Mesothelial cell of epicardium (in vitro differentiated cells): ENCODE data around the gene CLIC6. TPM values are rescaled to one million over a fixed set of nuclear protein-coding genes. Genes with fewer than 3 reads are reported as not detected.

Source experiments
- DNase-seq, 2 experiments: peaks; one replicate each; pipeline ENCODE4 v3.0.0; 2021; ENCODE audit warnings: low spot score in 2 of 2; ENCODE audit not compliant: unreplicated experiment in 2 of 2
- H3K27ac Mint-ChIP-seq: 2 replicates; pipeline ENCODE4 v1.8.0; 2021; ENCODE audit warnings: mixed read lengths
- H3K27me3 Mint-ChIP-seq: 2 replicates; pipeline ENCODE4 v1.8.0; 2021; ENCODE audit warnings: low read depth, mixed read lengths
- H3K36me3 Mint-ChIP-seq: 2 replicates; pipeline ENCODE4 v1.8.0; 2021; ENCODE audit warnings: mixed read lengths
- H3K4me1 Mint-ChIP-seq: 2 replicates; pipeline ENCODE4 v1.8.0; 2021; ENCODE audit warnings: mixed read lengths
- H3K4me3 Mint-ChIP-seq: 2 replicates; pipeline ENCODE4 v1.8.0; 2021; ENCODE audit warnings: mild to moderate bottlenecking, moderate library complexity, mixed read lengths
- H3K9me3 Mint-ChIP-seq: 2 replicates; pipeline ENCODE4 v1.8.0; 2021; ENCODE audit warnings: mixed read lengths
- CTCF ChIP-seq: fragments of 200-600 bp; sonication (generic); IDR thresholded peaks from one replicate; pipeline ENCODE4 v1.5.0; 2021; ENCODE audit warnings: antibody characterized with exemption; ENCODE audit not compliant: unreplicated experiment
- total RNA-seq: library from RNA; stranded (reverse); gene quantifications from 3 replicates; pipeline ENCODE4 v1.2.1, GENCODE V29; 2021

CLIC6 gene
- total RNA-seq, 1 donor from 2014 or later: 1.4 TPM

GRCh38 chr21:34648739-34649297, 20.0 kb upstream of the CLIC6 start:
- H3K9me3 Mint-ChIP-seq: peaks cover 22% of the 10 kb centered on the region
- DNase-seq: no peak
- H3K4me3 Mint-ChIP-seq: no peak overlapping the region
- peaks cover 15% of the 10 kb centered on the region for H3K4me1 Mint-ChIP-seq
- no peak overlapping the region for H3K27ac Mint-ChIP-seq
- H3K27me3 Mint-ChIP-seq: peaks cover 27% of the 10 kb centered on the region
- no peaks in the 10 kb centered on the region for H3K36me3 Mint-ChIP-seq
- no peak for TF ChIP-seq CTCF

DNA sequence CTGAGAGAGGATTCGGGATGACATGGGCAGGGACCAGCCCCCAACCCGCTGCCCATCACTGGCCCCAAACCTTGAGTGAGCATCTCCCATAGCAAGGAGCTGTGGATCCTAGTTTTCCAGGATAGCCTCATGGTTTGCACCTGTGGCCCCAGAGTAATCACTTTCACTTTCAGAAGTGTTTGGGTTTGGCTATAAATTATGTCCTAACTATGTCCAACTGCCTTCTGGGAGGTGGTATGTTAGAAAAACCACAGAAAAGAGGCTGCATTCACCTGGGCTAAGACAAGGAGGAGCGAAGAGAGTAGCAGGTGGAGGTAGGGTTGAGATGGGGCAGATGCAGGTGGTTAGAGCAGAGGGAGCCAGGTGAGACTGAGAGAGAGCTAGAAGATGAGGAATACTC, 19.4 kb upstream of the CLIC6 start:
- peaks cover 23% of the 10 kb centered on the region for H3K9me3 Mint-ChIP-seq
- H3K36me3 Mint-ChIP-seq: no peaks in the 10 kb centered on the region
- no peak for TF ChIP-seq CTCF
- peaks cover 15% of the 10 kb centered on the region for H3K4me1 Mint-ChIP-seq
- H3K27me3 Mint-ChIP-seq: peaks cover 31% of the 10 kb centered on the region
- H3K27ac Mint-ChIP-seq: no peak overlapping the region
- DNase-seq: no peak
- no peak overlapping the region for H3K4me3 Mint-ChIP-seq

DNA sequence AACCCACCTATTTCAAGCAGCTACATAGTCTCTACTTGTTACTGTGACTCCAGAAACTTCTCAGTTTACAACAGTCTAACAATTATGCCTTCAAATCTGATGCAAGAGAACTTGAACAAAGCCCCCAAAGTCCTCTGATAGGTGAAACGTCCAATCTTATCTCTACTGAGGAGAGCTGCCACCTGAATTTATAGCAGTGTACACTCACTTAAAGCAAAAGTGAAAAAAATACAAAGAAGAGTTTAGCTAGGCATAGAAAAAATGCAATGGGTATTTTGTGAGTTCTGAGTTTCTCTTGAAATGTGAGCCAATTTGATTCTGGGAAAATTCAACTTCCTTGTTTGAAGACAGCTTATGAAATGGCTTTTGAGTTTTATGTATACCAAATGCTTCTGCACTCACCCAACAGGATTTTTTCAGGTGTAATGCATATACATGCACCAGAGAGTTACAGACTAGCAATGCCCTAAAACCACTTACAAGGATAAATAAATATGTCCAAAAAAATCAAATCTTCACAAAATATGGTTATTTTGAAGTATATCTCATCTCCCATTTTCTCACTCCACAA, 17.8 kb upstream of the CLIC6 start:
- DNase-seq: no peak
- H3K4me1 Mint-ChIP-seq: peaks cover 15% of the 10 kb centered on the region
- H3K27me3 Mint-ChIP-seq: peaks cover 41% of the 10 kb centered on the region
- H3K27ac Mint-ChIP-seq: no peak overlapping the region
- no peak overlapping the region for H3K4me3 Mint-ChIP-seq
- no peak for TF ChIP-seq CTCF
- peaks cover 20% of the 10 kb centered on the region for H3K9me3 Mint-ChIP-seq
- no peaks in the 10 kb centered on the region for H3K36me3 Mint-ChIP-seq

- peaks cover 15% of the 10 kb centered on the region for H3K4me1 Mint-ChIP-seq
- no peaks in the 10 kb centered on the region for H3K36me3 Mint-ChIP-seq
- DNase-seq: no peak
- no peak for TF ChIP-seq CTCF
- H3K27ac Mint-ChIP-seq: no peak overlapping the region
- H3K27me3 Mint-ChIP-seq: peaks cover 48% of the 10 kb centered on the region
- H3K9me3 Mint-ChIP-seq: peaks cover 20% of the 10 kb centered on the region
- H3K4me3 Mint-ChIP-seq: no peak overlapping the region
Observed at GRCh38 chr21:34651642-34652041, 17.2 kb upstream of the CLIC6 start.

- H3K36me3 Mint-ChIP-seq: no peaks in the 10 kb centered on the region
- no peak for DNase-seq
- peaks cover 61% of the 10 kb centered on the region for H3K27me3 Mint-ChIP-seq
- peaks cover 1% of the 10 kb centered on the region for H3K4me1 Mint-ChIP-seq
- H3K9me3 Mint-ChIP-seq: peaks cover 20% of the 10 kb centered on the region
- no peak for TF ChIP-seq CTCF
- no peak overlapping the region for H3K27ac Mint-ChIP-seq
- H3K4me3 Mint-ChIP-seq: no peak overlapping the region
Observed at GRCh38 chr21:34653522-34653921, 15.3 kb upstream of the CLIC6 start.
